Hematopoietic multipotent progenitor cell (in vitro differentiated cells): ENCODE measurements around the gene SP4. TPM values are rescaled to one million over a fixed set of nuclear protein-coding genes. Genes with fewer than 3 reads are reported as not detected.
"Not testable (repeated sequence)": the region's sequence is repeated elsewhere in the genome, so short reads cannot be mapped to it uniquely, and the experiment has no call there.

Source experiments
- DNase-seq, 3 donors: peaks; one replicate each; pipeline ENCODE4 v3.0.0-alpha.2; 2011 to 2015; ENCODE audit warnings: low read depth in 2 of 3, low spot score in 2 of 3
- total RNA-seq: library from RNA; depleted of rRNA; stranded (reverse); fragments of >200 nt; gene quantifications from one replicate; pipeline ENCODE4 v1.2.3, GENCODE V29; 2012

The SP4 gene
- total RNA-seq, 1 donor = 17.5 TPM

DNA sequence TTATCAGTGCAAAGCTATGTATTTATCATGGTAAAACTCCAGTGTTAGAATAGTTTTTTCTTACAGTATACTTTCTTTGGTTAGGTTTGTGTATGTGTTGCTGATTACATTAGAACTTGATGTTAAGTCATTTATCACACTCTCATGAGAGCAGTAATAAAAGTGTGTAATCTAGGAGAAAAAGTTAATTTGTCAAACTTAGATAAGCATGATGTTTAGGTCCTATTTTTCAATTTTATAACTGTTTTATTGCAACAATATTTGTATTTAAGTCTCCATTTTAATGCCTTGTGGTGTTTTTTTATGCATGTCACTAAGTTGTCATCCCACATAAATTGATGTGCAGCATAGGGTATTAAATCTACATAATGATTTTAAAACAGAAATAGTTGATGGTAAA is 86.2 kb downstream of the SP4 start:
- DNase-seq = no peak

GRCh38 chr7:21524680-21525079 is 96.8 kb downstream of the SP4 start:
- DNase-seq = no peak

GRCh38 chr7:21526007-21526406 is 98.1 kb downstream of the SP4 start:
- DNase-seq = peak in 2 of 3 donors; percentile 1 to 35

DNA sequence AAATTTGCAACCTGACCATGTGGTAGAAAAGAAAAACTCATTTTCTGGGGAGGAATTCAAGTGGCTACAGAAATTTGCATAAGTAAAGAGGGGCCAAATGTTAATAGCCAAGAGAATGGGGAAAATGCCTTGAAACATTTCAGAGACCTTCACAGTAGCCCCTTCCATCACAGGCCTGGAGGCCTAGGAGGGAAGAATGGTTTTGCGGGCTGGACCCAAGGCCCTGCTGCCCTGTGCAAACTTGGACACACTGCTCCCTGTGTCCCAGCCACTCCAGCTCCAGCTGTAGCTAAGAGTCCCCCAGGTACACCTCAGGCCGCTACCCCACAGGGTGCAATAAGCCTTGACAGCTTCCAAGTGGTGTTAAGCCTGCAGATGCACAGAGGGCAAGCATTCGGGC is 98.6 kb downstream of the SP4 start:
- no peak for DNase-seq

DNA sequence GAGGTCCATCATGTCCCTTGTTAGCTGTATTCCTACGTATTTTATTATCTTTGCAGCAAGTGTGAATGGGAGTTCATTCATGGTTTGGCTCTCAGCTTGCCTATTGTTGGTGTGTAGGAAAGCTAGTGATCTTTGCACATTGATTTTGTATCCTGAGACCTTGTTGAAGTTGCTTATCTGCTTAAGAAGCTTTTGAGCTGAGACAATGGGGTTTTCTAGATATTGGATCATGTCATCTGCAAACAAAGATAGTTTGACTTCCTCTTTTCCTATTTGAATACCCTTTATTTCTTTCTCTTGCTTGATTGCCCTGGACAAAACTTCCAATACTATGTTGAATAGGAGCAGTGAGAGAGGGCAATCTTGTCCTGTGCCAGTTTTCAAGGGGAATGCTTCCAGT is 104.6 kb downstream of the SP4 start:
- DNase-seq = peak in 2 of 3 donors; percentile 1 to 11

GRCh38 chr7:21533646-21534045 is 105.8 kb downstream of the SP4 start:
- DNase-seq = not testable (repeated sequence)

GRCh38 chr7:21536445-21537118 is 108.7 kb downstream of the SP4 start:
- DNase-seq = not testable (repeated sequence)

GRCh38 chr7:21538936-21539495 is 111.1 kb downstream of the SP4 start:
- no peak for DNase-seq

GRCh38 chr7:21542891-21543527 is 115.1 kb downstream of the SP4 start, which contains the start of gene DNAH11:
Gene DNAH11, plus strand, starts transcription at chr7:21543039. Its CDS starts 207 bp downstream, at chr7:21543246.
- peak in 2 of 3 donors; percentile 24 to 33 for DNase-seq

GRCh38 chr7:21543528-21544302 is 115.8 kb downstream of the SP4 start:
- peak in 1 of 3 donors; percentile 39 for DNase-seq

- DNase-seq = no peak
Measured at GRCh38 chr7:21544303-21544656, 116.4 kb downstream of the SP4 start.

- DNase-seq = no peak
Measured at GRCh38 chr7:21544715-21545114, 116.8 kb downstream of the SP4 start.

DNA sequence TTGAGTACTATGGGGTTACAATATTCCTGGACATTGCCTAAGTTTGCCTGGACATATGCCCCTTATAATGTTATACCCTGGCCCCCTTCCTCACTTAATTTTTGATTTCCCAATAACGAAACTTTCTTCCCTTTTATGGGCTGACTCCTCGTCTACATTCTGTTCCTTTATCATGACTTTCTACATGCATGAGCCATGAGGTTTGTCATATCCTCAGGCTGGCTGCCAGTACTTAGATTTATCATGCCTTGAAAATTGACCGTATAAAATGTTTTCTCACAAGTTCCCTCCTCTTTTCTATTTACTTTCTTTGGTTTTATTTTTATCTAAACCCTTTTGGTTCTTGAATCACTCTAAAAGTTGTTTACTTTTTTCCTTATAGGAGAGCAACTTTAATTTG is 119.6 kb downstream of the SP4 start:
- DNase-seq = no peak

DNA sequence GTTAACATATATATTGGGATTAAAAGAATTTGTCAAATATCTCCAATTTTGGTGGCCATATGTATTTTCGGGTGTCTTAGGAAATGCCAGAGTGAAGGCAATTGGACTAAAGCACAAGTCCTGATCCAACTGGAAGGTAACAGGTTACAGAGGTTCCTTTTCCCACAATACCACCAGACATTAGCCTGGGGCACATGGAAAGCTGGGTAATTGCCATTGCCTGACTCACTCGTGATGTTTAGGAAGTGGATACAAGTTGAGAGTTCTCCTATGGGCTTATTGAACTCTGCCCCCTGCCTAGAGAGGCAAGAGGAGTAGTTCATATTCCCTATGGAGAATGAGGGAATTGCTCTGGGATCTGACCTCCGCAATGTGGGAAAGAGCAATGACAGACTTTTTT is 120.6 kb downstream of the SP4 start:
- DNase-seq = no peak

- DNase-seq = no peak
Measured at GRCh38 chr7:21550076-21550475, 122.2 kb downstream of the SP4 start.

- no peak for DNase-seq
Measured at GRCh38 chr7:21550821-21551531, 123.1 kb downstream of the SP4 start.

DNA sequence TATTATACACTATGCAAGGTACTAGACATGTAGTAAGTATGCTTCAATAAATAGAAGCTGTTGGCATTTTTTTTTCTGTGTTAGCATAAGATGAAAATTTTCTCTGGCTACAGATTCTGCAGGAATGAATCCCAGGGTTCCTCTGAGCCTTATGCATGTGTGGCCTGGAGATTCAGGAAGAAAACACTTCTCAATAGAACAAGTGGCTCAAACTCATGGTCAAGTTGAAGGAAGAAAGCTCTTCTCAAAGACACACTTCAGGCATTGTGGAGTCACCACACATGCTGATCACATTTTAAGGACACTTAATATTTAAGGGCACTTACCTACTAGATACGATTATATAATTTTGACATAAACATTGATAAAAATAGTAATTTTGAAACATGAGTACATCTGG is 134.5 kb downstream of the SP4 start:
- no peak for DNase-seq
